ENCODE measurements around the gene F10.

The F10 gene

DNA sequence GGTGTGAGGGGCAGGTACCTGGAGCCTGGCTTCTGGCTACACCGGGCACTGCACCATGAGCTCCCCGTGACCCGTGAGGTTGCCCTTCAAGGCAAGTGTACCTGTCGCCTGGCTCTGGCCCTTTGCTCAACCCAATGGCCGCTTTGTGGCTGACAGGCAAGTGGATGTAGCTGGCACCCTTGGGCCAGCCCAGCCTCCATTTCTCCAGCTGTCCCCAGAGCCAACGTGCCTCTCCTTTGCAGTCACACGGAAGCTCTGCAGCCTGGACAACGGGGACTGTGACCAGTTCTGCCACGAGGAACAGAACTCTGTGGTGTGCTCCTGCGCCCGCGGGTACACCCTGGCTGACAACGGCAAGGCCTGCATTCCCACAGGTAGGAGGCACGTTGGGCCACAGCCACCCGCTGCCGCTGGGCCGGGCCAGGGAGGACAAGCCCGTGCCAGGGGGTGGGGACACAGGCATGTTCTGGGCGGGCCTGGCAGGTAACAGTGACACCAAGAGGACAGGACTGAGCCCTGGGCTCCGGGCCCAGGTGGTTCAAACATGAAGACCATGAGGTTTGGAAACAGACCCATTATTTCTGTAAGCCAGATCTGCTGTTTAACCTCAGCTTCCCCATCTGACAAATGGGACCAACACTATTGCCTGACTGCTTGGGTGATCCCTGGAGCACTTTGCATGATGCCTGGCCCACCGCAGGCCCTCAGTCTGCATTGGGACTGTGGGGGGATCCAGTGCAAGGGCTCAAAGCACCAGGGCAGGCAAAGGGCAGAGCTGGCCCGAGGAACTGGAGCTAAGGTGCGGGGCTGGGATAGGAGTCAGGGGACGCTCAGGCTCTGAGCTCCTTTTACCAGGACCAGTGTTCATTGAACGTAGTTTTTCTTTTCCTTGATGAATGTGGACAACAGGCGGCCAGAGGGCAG lies 18.3 kb downstream of the F10 start:
- DNase-seq = no peak

GRCh38 chr13:113141601-113141970 lies 19.0 kb downstream of the F10 start:
- DNase-seq = no peak

GRCh38 chr13:113142876-113143275 lies 20.3 kb downstream of the F10 start:
- DNase-seq = no peak

DNA sequence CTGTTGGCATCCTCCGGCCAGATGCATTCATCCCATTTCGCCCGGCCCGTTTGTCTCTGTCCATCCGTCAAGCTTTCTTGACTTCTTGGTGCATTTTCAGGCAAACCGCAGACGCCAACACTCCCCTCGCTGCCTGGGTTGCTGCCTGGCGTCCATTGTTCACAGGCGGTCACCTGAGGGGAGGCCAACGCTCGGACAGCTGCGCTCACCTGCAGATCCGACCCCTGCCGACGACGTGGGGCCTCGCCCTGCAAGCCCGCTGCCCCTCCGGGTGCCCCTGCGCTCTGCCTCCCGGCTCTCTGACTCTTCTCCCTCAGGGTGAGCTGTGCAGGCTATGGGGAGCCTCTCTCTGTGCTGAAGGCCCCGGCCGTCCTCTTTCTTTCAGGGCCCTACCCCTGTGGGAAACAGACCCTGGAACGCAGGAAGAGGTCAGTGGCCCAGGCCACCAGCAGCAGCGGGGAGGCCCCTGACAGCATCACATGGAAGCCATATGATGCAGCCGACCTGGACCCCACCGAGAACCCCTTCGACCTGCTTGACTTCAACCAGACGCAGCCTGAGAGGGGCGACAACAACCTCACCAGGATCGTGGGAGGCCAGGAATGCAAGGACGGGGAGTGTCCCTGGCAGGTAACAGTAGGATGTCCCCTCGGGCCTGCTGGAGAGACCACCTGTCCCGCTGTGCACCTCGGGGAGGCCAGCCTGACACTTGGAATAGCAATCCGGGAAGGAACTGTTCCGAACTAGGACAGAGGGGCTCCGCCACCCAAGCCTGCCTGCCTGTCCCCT lies 21.1 kb downstream of the F10 start:
- DNase-seq = no peak

GRCh38 chr13:113144255-113144629 lies 21.6 kb downstream of the F10 start:
- no peak for DNase-seq

- no peak for DNase-seq
These were observed 22.9 kb downstream of the F10 start for GRCh38 chr13:113145496-113145895.

DNA sequence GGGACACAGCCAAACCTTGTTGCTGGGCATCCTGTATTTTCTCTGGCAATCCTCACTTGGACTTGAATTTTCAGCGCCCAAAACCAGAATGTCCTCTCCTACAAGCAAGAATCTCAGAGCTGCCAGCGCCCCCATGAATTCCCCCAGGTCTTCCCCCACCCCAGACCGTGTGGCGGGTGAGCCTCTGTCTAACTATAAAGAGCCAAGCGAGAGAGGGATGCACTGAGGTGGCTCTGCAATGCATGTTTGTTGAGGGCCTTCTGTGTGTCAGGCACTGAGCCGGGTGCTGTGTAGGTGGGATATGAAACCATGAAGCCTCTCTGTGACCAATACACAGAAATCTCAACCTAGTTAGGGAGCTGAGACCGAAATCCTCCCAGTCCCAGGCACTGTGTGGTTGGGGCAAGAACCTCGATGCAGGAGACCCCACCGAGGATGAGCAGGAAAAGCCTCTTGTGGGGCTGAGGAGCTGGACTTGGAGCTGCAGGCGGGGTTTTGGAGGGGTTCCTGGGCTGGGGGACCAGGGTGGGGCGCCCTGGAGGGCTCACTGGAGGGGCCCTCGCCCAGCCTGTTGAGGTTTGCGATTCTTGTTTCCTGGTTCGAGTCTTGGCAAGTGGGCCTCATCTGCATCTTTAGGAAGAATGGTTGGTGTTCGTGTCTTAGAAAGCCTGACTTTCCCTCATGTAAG lies 23.5 kb downstream of the F10 start:
- DNase-seq = no peak

DNA sequence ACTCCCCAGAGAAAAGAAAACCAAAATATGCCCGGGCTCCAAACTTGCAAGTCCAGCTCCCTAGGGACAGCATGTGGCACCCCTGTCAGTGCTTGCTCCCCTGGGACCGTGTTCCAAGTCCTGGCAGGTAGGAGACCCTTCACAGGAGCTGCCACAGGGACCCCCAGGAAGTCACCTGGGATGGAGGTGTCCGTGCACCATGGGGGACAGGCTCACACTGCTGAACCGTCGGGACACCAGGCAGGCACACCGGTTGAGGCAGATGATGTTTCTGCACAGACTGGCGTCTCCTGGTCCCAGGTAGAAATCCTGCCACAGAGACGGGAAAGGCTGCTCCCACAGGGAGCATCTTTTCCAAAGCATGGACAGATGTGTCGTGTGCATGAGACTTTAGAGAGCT lies 24.2 kb downstream of the F10 start:
- DNase-seq = no peak

GRCh38 chr13:113147206-113147605 lies 24.6 kb downstream of the F10 start:
- DNase-seq = no peak

GRCh38 chr13:113148407-113148806 lies 25.8 kb downstream of the F10 start:
- DNase-seq = no peak

- no peak for DNase-seq
These were observed 26.4 kb downstream of the F10 start for GRCh38 chr13:113148940-113149503.

GRCh38 chr13:113149711-113150549 lies 27.3 kb downstream of the F10 start:
- DNase-seq = no peak

GRCh38 chr13:113150550-113151365 lies 28.2 kb downstream of the F10 start:
- no peak for DNase-seq

GRCh38 chr13:113151745-113152690 lies 29.4 kb downstream of the F10 start:
- no peak for DNase-seq

GRCh38 chr13:113152691-113152983 lies 30.0 kb downstream of the F10 start:
- DNase-seq = no peak

DNA sequence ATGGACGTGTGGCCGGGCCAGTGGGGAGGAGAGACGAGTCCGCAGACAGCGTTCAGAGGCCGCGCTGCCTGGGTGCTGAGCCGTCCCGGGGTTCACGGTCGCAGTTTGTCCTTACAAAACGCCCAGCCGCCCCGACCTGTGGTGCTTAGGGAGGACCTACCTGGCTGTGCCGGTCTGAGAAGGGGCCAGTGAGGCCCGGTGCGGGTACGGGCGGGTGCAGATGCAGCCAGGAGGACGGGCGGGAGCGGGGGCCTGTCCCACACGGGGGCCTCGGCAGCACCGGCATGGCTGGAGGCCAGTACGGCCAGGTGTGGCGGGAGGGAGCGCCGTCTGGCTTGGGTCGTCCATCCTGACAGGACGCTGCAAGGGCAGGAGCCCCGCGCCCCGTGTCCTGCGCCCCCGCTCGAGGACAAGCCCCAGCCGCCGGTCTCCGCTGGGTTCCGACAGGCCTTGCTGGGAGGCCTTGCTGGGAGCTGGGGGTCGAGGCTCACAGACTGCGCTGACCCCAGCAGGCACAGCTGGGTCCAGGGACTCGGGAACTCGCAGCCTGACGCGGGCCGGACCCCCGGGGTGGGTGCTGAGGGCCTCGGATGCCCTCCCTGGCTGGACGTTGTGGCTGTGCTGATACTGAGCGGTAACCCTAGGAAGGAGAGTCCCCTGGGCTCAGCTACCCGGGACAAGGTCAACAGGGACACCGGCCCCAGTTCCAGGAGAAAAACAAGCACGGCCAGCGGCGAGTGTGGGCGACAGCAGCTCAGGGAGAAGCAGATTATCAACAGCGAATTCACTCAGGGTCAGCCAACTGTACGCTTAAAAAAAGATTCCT lies 30.6 kb downstream of the F10 start:
- peak; percentile 25 for DNase-seq

- DNase-seq = peak; percentile 71
These were observed 31.5 kb downstream of the F10 start for GRCh38 chr13:113153810-113154748.

- no peak for DNase-seq
These were observed 32.6 kb downstream of the F10 start for GRCh38 chr13:113155201-113155600.

All from COR-L47 (cell line).